ENCODE data around the gene PSMA2. TPM values are rescaled to one million over a fixed set of nuclear protein-coding genes. Genes with fewer than 3 reads are reported as not detected.

The PSMA2 gene
- total RNA-seq, 4 donors from 2014 or later, result 36.3 to 105 (median 73.2) TPM

GRCh38 chr7:42869131-42870020 lies 62.6 kb downstream of the PSMA2 start:
- Histone ChIP-seq H3K9me3 (peaks cover 0 to 25% (median 0%) of the 10 kb centered on the region in 3 donors), H3K4me3 (no peak overlapping the region), H3K27ac (peak overlapping the region in 1 of 4 donors; percentile 39), H3K27me3 (no peaks in the 10 kb centered on the region), H3K36me3 (no peaks in the 10 kb centered on the region), H3K4me1 (peaks cover 0 to 16% (median 4%) of the 10 kb centered on the region in 3 donors)
- no peak for ATAC-seq
- WGBS, 2 donors (ENCODE audit: low coverage in 1 of 2), result 57 to 70% methylated on average over 4 to 7 of the region's 7 CpGs
- TF ChIP-seq POLR2A (IDR thresholded peaks at IDR 0.05) (no peak), EP300 (IDR thresholded peaks at IDR 0.05) (no peak), POLR2AphosphoS5 (IDR thresholded peaks at IDR 0.05) (peak; percentile 26)
- TF ChIP-seq, protein P1, sequence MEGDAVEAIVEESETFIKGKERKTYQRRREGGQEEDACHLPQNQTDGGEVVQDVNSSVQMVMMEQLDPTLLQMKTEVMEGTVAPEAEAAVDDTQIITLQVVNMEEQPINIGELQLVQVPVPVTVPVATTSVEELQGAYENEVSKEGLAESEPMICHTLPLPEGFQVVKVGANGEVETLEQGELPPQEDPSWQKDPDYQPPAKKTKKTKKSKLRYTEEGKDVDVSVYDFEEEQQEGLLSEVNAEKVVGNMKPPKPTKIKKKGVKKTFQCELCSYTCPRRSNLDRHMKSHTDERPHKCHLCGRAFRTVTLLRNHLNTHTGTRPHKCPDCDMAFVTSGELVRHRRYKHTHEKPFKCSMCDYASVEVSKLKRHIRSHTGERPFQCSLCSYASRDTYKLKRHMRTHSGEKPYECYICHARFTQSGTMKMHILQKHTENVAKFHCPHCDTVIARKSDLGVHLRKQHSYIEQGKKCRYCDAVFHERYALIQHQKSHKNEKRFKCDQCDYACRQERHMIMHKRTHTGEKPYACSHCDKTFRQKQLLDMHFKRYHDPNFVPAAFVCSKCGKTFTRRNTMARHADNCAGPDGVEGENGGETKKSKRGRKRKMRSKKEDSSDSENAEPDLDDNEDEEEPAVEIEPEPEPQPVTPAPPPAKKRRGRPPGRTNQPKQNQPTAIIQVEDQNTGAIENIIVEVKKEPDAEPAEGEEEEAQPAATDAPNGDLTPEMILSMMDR (IDR thresholded peaks at IDR 0.05), result no peak

DNA sequence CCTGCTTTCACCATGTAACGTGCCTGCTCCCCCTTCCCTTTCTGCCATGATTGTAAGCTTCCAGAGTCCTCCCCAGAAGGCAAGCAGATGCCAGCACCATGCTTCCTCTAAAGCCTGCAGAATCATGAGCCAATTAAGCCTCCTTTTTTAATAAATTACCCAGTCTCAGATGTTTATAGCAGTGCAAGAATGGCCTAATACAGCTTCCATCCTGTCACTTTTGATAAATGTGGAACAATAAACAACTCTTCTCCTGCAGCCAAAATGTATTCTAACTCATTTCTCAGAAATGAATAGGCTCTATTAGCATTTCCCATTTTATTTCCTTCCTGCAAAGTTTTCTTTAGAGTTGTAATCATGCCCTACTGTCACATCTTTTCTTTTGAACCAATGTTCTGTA lies 63.5 kb downstream of the PSMA2 start:
- H3K27ac ChIP-seq, result peak overlapping the region in 1 of 4 donors; percentile 39
- H3K36me3 ChIP-seq, result no peaks in the 10 kb centered on the region
- ATAC-seq, result no peak
- TF ChIP-seq POLR2AphosphoS5 (IDR thresholded peaks at IDR 0.05), result peak; percentile 62
- TF ChIP-seq, protein P1 (IDR thresholded peaks at IDR 0.05), result no peak
- peaks cover 0 to 16% (median 4%) of the 10 kb centered on the region in 3 donors for H3K4me1 ChIP-seq
- no peaks in the 10 kb centered on the region for H3K27me3 ChIP-seq
- 62% methylated on average over 1 of the region's 1 CpG; no CpG with 5 or more reads in 1 of the 2 donors for WGBS, 2 donors (ENCODE audit: low coverage in 1 of 2)
- no peak overlapping the region for H3K4me3 ChIP-seq
- H3K9me3 ChIP-seq, result peaks cover 0 to 27% (median 0%) of the 10 kb centered on the region in 3 donors

Other genes with a start within 250 kb of the PSMA2 start
- 10 to 100 TPM; 10.5 to 15.4 (median 12.5) TPM for gene C7orf25, start 20.1 kb downstream of the PSMA2 start, total RNA-seq
- gene MRPL32, start 202 bp upstream of the PSMA2 start, total RNA-seq, result 10 to 100 TPM; 45.6 to 68.7 (median 53.8) TPM
- under 1 TPM in 3 of 4 donors, not detected in 1; 0.04 to 0.31 (median 0.13) TPM for gene HECW1, start 180.5 kb upstream of the PSMA2 start, total RNA-seq